HG02610 (cell line): Measurements from ENCODE around the gene CAMK1D.
"Not testable (repeated sequence)": the region's sequence is repeated elsewhere in the genome, so short reads cannot be mapped to it uniquely, and the experiment has no call there.

Source experiments
- ATAC-seq: cut with Tn5 transposase; IDR thresholded peaks from one replicate; pipeline ENCODE4 v1.9.1; 2021; ENCODE audit warnings: mild to moderate bottlenecking, moderate library complexity; ENCODE audit not compliant: unreplicated experiment

Gene CAMK1D

DNA sequence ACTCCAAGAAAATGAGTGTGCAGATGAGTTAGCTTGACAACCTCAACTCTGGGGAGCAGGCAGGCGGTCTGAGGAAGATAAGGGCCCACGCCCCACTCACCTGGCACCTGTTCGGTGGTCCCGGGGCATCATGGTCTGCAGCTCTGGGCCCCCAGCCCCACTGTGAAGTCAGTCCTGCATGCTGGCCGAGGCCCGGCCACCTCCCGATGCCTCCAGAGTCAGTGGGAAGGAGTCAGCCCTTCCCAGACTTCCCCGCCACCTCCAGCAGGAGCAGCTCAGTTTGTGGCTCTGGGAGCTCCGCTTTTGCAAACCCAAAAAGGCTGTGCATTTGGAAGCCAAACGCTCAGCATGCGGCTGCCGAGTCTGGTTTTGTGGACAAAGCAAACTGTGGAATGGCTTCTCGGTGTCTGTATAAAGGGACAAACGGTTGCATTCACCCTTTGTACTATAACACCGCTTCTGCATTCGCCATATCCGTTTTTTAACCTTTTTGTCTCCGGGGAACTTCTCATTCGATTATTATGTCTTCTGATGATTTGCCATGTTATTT lies 484.8 kb downstream of the CAMK1D start:
- no peak for ATAC-seq

DNA sequence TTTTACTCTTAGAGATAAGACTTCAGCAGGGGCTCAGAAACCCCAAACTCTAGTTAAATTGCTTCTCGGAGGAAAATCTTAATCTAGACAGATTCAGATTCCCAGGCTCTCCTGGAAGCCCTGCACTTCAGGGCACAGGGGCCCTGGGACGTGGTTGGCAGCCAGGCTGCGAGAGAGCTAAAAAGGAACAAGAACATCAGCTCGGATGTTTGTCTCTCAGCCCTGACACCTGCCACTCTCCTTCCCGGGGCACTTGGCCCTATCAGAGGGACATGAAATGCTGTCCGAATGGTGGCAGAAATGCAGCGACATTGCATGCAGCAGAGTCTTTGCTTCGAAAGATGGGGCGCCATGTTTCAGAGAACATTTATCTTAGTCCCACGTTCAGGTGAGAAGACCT lies 485.4 kb downstream of the CAMK1D start:
- ATAC-seq, result no peak

DNA sequence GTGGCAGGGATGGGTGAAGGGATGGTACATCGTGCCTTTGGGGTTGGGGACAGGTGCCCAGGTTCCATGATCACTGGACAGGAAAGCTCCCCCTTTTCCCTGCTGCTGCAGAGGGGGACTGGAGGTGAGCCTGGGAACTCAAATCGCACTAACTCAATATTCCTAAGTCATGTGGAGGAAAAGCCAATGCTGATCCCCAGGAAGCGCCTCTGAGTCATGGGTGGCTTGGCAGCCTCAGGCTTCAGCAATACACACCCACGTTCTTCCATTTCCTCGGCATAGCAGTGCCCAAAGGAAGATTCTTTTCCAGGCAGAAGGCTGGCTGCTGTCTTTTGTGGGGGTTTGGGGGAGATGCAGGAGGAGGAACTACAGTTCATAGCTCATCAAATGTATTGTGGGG lies 486.4 kb downstream of the CAMK1D start:
- no peak for ATAC-seq

DNA sequence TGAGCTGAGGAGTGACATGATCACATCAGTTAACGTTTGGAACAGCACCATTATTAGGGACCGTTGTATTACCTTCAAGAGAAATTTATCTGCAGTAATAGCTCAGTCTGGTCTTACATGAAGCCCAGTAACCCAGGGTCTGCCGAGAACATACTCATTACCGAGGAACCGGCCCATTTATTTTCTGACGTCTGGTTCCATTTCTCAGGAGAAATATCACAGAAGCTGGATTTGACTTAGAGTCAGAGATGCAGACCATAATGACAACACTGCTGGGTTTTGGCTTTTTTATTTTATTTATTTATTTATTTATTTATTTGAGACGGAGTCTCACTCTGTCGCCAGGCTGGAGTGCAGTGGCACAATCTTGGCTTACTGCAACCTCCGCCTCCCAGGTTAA lies 489.0 kb downstream of the CAMK1D start:
- no peak for ATAC-seq

DNA sequence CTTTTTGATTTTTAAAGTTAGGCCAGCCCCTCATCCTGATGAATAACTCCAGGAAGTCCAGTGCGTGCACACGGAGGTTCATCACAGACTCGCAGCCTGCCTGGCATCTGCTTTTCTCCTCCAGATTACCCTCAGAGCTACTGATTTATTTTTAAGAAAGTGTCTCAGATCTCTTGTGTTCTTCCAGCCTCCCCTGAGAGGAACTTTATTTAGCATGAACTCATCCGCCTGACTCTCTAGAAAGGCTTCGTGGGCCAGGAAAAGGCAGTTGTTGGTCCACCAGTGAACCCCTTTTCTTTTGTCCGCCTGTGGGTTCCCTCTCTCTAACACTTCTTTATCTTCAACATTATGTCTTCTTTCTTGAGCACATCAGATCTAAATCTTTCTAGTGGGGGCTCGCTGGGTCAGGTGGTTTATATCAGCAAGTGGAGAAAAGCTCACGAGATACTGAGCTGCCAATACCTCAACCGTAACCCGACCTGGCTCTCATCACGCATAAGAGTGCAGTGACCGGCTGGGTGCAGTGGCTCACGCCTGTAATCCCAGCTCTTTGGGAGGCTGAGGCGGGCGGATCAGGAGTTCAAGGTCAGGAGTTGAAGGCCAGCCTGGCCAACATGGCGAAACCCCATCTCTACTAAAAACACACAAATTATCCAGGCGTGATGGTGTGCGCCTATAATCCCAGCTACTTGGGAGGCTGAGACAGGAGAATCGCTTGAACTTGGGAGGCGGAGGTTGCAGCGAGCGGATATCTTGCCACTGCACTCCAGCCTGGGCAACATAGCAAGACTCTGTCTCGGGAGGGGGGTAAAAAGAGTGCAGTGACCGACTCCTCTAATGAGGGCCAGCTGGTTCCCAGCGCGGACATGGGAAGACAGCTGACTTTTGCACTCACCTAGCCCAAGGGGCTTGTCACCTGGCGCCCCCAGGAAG lies 489.9 kb downstream of the CAMK1D start:
- ATAC-seq, result no peak

DNA sequence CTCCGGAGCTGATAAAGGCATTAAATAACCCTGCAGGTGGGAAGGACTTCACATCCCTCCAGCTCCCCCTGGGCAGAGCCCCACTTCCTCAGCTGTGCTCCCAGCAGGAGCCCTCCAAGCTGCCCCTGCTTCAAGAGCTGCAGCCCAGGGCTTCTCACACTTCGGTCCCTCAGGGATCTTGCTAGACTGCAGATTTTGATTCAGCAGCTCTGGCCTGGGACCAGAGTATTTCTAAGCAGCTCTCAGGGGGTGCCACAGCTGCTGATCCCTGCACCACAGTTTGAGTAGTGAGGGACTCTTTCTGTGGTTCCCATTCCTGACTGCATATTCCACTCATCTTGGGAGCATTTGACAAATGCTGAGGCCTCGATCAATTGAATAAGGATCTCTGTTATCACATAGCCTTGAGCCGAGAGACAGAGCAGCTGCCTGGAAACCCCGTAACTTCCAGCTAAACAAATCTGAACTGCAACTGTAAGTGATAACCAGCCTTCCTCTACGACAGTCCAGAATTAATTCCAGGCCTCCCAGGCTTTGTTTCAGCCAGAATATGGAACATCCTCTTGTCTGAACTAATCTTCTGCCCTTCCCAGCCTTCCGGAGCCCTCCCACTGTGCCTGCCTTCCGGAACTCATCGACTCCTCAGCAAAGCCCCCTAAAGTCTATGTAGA lies 490.7 kb downstream of the CAMK1D start:
- ATAC-seq, result no peak

DNA sequence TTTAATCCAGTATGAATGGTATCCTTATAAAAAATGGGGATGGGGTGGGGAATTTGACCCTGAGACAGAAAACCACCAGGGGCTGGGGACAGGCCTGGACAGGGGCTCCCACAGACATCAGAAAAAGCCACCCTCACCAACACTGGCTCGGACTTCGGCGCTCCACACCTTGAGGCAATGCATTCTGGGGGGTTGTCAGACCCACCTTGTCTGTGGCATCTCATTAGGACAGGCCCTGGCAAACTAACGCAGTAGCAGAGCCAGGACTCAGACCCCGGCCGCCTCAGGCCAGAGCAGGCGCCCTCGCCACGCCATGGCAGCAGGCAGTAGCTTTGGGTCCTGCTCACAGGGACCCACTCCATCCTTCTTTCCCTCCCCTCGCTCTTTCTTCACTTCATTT lies 492.1 kb downstream of the CAMK1D start:
- ATAC-seq, result no peak

DNA sequence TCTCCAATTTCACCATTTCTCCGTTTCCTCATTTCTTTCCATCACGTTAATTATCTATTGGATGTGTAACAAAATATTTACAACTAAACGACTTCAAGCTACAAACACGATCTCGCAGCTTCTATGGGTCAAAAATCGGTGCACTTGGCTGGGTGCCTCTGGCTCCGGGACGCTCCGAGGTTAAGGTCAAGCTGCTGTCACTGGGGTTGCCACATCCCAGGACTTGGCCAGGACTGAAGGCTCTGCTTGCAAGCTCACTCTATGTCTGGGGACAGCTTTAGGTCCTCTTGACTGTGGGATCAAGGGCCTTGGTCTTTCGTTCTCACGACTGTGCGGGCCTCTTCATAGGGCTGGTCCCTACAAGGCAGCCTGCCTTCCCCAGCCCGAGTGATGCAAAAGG lies 492.5 kb downstream of the CAMK1D start:
- ATAC-seq, result no peak

DNA sequence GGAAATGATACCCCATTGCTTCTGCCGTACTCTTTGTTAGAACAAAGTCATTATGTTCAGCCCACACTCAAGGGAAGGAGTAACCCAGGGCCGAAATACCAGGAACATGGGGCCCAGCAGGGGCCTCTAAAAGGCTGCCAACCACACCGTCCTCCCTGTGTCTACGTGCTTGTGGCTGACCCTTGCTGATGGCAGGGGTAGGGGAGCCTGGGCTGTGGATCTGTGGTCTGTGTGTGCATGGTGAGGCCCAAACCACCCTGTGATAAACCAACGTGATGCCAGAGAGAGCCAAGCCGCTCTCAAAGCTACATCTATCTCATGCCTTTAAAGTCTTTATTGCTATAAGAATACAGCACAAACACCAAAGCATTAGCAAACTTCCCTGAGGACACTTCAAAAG lies 493.0 kb downstream of the CAMK1D start:
- no peak for ATAC-seq

DNA sequence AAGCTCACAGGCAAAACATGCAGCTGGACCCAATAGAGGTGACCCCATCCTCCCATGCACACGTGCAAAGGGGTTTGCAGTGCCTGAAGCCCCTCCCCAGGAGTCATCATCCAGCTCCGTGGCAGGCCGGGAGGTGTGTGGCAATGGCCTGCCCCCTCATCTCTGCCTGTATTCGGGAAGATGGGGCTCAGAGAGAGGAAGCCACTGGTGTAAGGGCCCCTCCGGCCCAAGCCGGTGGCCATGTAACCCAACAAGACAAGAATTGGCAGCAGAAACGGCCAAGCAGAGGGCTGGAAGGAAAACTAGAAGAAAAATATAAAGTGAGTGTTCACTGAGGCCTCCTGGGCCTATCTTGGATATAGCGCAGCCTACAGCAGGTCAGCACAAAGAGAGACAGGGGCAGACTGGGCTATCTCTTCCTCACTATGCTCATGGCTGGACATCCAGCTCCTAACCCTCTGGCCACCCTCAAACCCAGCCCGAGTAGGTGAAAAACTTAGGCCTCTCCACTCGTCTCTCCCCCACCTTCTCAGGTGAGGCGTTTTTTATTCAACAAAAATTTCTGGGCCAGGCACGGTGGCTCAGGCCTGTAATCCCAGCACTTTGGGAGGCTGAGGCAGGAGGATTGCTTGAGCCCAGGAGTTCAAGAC lies 494.1 kb downstream of the CAMK1D start:
- no peak for ATAC-seq

DNA sequence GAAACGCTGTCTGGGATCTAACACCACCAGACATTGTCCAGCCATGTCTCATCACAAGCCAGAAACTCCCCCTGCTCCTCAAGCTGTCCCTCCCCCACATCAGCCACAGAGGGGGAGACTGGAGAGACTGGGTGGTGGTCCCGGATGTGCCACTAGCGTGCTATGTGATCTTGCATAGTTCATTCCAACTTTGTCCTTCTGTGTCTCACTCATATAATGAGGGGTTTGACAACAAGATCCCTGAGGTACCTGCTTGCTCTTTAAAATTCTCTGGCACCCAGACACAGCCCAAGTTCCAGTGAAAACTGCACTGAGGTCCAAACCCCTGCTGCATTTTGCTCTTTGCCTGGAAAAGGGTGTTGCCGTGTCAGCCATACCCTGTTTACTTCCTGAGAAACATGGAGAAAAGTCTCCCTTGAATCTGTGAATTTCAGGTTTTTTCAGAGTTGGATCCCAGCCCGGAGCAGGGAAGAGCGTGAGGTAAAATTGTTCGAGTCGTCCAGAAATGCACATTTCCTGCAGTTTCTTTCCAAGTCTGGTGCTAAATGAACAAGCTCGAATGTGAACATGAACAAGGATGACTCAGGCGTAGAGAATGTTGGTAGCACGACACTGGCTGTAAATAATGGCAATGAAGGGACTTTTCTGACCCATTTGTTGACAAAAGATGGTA lies 495.6 kb downstream of the CAMK1D start:
- ATAC-seq, result no peak

DNA sequence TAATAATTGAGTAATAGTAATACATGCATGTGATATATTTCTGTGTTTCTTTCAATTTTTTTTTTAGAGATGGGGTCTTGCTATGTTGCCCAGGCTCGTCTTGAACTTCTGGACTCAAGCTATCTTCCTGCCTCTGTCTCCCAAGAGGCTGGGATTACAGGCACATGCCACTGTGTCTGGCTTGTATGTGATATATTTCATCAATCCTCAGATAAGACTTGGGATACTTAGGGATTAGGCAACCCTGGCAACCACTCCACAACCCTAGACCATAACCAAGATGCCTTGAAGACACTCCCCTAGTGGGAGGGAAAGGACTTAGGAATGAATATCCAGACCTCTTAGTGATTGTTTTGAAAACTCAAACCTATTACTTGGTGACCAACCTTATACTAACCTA lies 497.4 kb downstream of the CAMK1D start:
- no peak for ATAC-seq

DNA sequence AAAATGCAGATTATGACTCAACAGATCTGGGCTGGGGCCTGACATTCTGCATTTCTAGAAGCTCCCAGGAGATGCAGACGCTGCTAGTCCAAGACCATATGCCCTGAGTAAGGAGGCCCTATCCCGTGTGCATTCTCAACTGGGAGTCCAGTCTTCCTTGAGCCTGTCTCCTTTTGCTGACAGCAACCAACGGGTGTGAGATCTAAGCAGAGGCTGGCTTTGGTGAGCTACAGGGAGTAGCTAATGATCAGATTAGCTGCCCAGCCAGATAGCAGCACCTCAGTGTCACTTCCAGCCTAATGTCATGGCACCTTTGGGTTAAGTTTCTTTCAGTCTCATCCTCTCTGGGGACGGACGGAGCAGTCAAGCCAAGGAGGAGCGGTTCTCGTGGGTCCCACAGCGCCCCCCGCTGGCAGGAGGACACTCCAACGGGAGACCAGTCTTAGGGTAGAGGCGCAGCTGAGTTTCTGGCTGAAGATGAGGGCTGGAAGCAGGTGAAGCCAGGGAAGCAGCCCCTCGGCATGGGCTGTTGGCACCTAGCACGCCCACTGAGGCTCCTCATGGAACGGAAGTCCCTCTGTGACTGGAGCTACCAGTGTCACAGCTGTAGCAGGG lies 498.1 kb downstream of the CAMK1D start:
- ATAC-seq, result no peak

DNA sequence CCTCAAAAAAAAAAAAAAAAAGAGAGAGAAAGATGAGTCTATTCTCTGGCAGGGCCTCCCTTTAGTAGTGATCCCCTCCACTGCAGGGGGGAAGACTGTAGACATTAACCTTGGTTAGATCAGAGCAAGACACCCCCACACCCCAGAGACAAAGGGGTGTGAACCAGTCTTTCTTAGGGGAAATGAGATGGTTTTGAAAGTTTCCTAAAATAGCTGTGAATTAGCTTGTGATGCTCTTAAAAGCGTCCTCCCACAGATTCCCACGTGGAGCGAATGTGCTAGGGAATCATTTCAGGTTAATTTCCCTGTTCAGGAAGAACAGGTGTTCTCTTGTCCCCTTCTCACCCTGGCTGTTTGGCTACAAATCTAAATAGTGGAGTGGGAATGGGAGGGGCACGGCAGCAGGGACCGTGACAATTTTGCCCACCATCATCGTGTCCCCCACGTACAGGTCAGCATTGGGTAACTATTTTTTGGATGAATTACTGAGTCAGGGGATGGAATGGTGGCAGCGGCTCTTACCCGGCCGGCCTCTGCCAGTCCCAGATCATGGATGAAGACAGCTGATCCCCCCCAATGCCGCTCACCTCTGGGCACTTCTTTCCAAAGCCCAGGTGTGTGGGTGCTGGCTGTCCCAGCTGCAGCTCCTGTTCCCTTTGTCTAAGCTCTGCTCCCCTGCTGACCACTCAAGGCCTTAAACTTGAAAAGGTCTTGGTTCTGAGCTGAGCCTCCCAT lies 499.3 kb downstream of the CAMK1D start:
- no peak for ATAC-seq

DNA sequence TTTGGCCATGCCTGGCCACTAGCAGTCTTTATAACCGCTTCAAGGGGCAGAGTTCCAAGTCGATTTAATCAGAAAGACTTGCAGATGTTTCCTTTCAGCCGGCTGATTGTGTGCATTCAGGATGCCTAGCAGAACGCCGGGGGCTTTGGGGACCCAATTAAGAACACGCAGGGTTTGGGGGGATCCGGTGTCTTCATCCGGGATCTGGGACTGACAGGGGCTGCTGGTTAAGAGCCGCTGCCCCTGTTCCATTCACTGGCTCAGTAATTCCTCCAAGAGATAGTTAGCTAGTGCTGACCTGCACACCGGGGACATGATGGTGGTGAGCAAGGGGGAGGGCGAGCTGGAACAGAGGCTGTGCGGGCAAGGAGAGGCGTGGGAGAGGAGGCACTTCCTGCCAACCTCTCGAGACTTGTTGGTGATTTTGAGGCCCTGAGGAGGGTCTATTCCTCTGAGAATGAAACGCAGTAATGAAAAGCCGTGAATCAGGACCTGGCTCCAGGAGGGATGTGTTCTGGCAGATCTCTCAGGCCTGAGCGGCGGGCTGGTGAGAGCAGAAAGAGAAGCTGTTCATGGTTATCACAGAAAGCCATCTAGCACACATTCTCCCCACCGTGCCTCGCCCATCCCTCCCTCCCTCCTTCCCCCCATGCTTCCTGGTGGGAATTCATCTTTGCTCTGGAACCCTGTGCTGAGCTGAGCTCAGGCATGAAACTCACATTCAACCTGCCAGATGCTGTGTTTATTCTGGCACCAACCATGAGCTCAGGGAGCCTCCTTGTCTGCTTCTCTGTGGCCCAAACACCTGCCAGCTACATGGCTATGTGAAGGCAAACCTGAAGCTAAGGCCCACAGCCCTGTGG lies 500.2 kb downstream of the CAMK1D start:
- ATAC-seq, result no peak

DNA sequence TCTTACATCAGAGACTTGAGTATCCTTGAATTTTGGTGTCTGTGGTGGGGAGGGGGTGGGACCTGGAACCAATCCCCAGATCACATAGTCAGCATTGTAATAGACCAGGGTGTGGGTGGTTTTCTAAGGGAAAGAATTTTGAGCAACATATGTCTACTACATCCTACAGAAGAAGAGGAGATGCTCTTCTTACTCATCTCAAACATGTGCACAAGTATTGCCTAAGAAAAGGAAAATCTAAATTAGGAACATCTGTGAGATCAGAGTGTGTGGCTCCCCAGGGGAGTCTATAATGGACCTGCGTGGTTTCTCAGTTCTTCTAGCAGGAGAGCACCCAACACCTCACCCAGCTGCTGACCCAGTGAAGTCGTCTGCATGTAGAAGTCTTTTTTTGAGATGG lies 503.3 kb downstream of the CAMK1D start:
- no peak for ATAC-seq

DNA sequence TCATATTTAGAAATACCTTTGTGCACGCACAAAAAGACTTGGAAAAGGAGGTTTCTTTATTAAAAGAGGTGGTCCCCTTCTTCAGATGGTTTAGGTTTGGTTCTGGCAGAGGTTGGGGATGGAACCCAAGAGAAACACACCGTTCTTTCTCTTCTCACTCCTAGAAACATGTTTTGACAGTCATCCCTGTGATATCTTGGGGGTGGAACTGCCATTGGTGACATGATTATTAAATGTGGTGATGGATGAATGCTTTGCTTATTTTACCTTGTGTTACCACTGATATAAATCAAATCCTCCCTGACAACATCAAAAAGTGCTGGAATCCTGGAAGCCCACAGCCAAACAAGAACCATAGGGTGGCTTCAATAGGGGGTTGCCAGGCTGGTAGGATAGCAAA lies 505.6 kb downstream of the CAMK1D start:
- no peak for ATAC-seq

DNA sequence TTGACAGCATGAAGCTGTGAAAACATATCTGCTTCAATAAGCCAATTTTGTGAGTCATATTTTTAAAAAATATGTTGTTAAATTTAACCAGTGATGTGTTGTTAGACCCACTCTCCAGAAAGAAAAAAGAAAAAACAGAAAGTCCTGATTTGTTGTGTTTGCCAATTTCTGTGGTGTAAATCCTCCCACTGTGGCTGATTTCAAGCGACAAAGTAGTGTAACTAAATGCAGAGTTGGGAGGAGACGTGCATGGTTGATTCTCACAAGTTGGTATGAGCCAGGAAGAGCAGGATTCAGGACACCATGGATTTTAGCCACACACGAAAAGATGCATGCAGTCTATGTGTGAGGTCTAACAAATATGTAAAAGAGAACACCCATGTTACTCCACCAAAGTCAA lies 513.1 kb downstream of the CAMK1D start:
- ATAC-seq, result no peak

DNA sequence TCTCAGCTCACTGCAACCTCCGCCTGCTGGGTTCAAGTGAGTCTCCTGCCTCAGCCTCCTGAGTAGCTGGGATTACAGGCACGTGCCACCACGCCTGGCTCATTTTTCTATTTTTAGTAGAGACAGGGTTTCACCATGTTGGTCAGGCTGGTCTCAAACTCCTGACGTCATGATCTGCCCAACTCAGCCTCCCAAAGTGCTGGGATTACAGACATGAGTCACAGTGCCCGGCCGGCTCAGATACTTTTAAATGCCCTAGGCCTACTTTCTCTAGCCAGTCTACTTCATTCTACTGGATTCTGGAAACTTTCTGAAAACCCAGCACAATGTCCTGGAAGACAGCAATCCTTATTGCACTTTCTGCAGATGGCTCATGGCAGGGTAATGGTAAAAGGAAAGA lies 516.2 kb downstream of the CAMK1D start:
- not testable (repeated sequence) for ATAC-seq
